Fibroblast of the aortic adventitia (primary cell): Measurements from ENCODE around the gene RPL36. TPM values are rescaled to one million over a fixed set of nuclear protein-coding genes. Genes with fewer than 3 reads are reported as not detected.
"Not testable (repeated sequence)": the region's sequence is repeated elsewhere in the genome, so short reads cannot be mapped to it uniquely, and the experiment has no call there.

Experiments
- DNase-seq: peaks from one replicate; pipeline ENCODE4 v3.0.0-alpha.2; 2010; ENCODE audit warnings: low read depth
- H3K4me3 ChIP-seq: 2 replicates; pipeline ENCODE4 v1.5.1; 2011; ENCODE audit warnings: low read depth, mild to moderate bottlenecking, control low read depth, low read length, moderate library complexity
- CTCF ChIP-seq: IDR thresholded peaks from 2 replicates; pipeline ENCODE4 v1.5.1; 2011; ENCODE audit warnings: mild to moderate bottlenecking, low read length, control low read depth, inconsistent platforms; ENCODE audit not compliant: insufficient read depth
- total RNA-seq: library from RNA; depleted of rRNA; stranded (reverse); fragments of >200 nt; gene quantifications from 2 replicates; pipeline ENCODE4 v1.2.3, GENCODE V29; 2012; ENCODE audit warnings: low replicate concordance

RPL36 gene
- total RNA-seq, 1 donor, result 296 TPM

- DNase-seq, result no peak
- H3K4me3 ChIP-seq, result no peak overlapping the region
- no peak for TF ChIP-seq CTCF
Measured at GRCh38 chr19:5697890-5698634, 8.0 kb downstream of the RPL36 start.

- no peak overlapping the region for H3K4me3 ChIP-seq
- DNase-seq, result no peak
- TF ChIP-seq CTCF, result no peak
Measured at GRCh38 chr19:5698635-5699422, 8.7 kb downstream of the RPL36 start.

GRCh38 chr19:5700455-5701092, 10.5 kb downstream of the RPL36 start:
- no peak for TF ChIP-seq CTCF
- no peak for DNase-seq

GRCh38 chr19:5702053-5702410, 11.9 kb downstream of the RPL36 start:
- DNase-seq, result not testable (repeated sequence)

More at GRCh38 chr19:5700455-5701092, 10.5 kb downstream of the RPL36 start:
- H3K4me3 ChIP-seq, result no peak overlapping the region

GRCh38 chr19:5703819-5704818, 14.0 kb downstream of the RPL36 start:
- no peak for TF ChIP-seq CTCF
- no peak overlapping the region for H3K4me3 ChIP-seq
- DNase-seq, result no peak

More at GRCh38 chr19:5702053-5702410, 11.9 kb downstream of the RPL36 start:
- H3K4me3 ChIP-seq, result not testable (repeated sequence)

- no peak for TF ChIP-seq CTCF
- DNase-seq, result no peak
- H3K4me3 ChIP-seq, result no peak overlapping the region
Measured at GRCh38 chr19:5705552-5705951, 15.5 kb downstream of the RPL36 start.
